Dedifferentiated amniotic fluid mesenchymal stem cell (primary cell): Measurements from ENCODE around the gene SMAD9.
A peak's percentile ranks its signal among the peaks of the same experiment; 100 is the strongest.

ENCODE experiments used
- DNase-seq: peaks from one replicate; pipeline ENCODE4 v3.0.0-alpha.2; 2016; ENCODE audit errors: extremely low spot score

The SMAD9 gene

GRCh38 chr13:36919833-36920615 is at the start of gene SMAD9:
Gene SMAD9 (minus strand): TSS chr13:36920238. CDS start chr13:36879689, 40,549 bp downstream.
- peak; percentile 41 for DNase-seq

- DNase-seq = no peak
Measured at GRCh38 chr13:36966404-36966803, 46.4 kb upstream of the SMAD9 start.

GRCh38 chr13:36965767-36966166 is 45.7 kb upstream of the SMAD9 start:
- DNase-seq = peak; percentile 63

- no peak for DNase-seq
Measured at GRCh38 chr13:36959456-36960116, 39.5 kb upstream of the SMAD9 start.

- no peak for DNase-seq
Measured at GRCh38 chr13:36954542-36954941, 34.5 kb upstream of the SMAD9 start.

- no peak for DNase-seq
Measured at GRCh38 chr13:36950920-36951319, 30.9 kb upstream of the SMAD9 start.

- no peak for DNase-seq
Measured at GRCh38 chr13:36950330-36950729, 30.3 kb upstream of the SMAD9 start.

- DNase-seq = no peak
Measured at GRCh38 chr13:36945078-36945477, 25.0 kb upstream of the SMAD9 start.

- DNase-seq = no peak
Measured at GRCh38 chr13:36925603-36926002, 5.6 kb upstream of the SMAD9 start.

- DNase-seq = no peak
Measured at GRCh38 chr13:36924001-36924400, 4.0 kb upstream of the SMAD9 start.

GRCh38 chr13:36921631-36922301 is 1.7 kb upstream of the SMAD9 start:
- no peak for DNase-seq

- DNase-seq = no peak
Measured at GRCh38 chr13:36920616-36921185, 663 bp upstream of the SMAD9 start.

GRCh38 chr13:36919171-36919832 is 736 bp downstream of the SMAD9 start:
- peak; percentile 43 for DNase-seq

GRCh38 chr13:36918246-36919131 is 1.5 kb downstream of the SMAD9 start:
- DNase-seq = peak; percentile 29

GRCh38 chr13:36917311-36917710 is 2.7 kb downstream of the SMAD9 start:
- DNase-seq = no peak

- no peak for DNase-seq
Measured at GRCh38 chr13:36915896-36916640, 4.0 kb downstream of the SMAD9 start.

GRCh38 chr13:36915106-36915505 is 4.9 kb downstream of the SMAD9 start:
- DNase-seq = no peak

GRCh38 chr13:36914648-36915047 is 5.4 kb downstream of the SMAD9 start:
- no peak for DNase-seq

- DNase-seq = no peak
Measured at GRCh38 chr13:36913463-36913862, 6.6 kb downstream of the SMAD9 start.

- DNase-seq = no peak
Measured at GRCh38 chr13:36912973-36913372, 7.1 kb downstream of the SMAD9 start.
